ENCODE measurements around the gene EIF5AL1. TPM values are rescaled to one million over a fixed set of nuclear protein-coding genes. Genes with fewer than 3 reads are reported as not detected.
"Not testable (repeated sequence)": the region's sequence is repeated elsewhere in the genome, so short reads cannot be mapped to it uniquely, and the experiment has no call there.

EIF5AL1 gene
- total RNA-seq = 0.27 and 0.44 TPM in 2 replicates
- polyA plus RNA-seq = 1.5 and 1.6 TPM in 2 replicates

- not testable (repeated sequence) for H3K27me3 ChIP-seq; H3K4me1 ChIP-seq (ENCODE audit: insufficient read depth); H3K9me2 ChIP-seq (replicated peaks; ENCODE audit: insufficient read depth); H3K27ac ChIP-seq; H3K4me3 ChIP-seq; H3K79me2 ChIP-seq; H2AFZ ChIP-seq; H3K9me3 ChIP-seq (ENCODE audit: low read depth); DNase-seq (ENCODE audit: low spot score); H4K20me1 ChIP-seq (ENCODE audit: insufficient read depth, poor library complexity, severe bottlenecking); H3K4me2 ChIP-seq; H3K36me3 ChIP-seq (replicated peaks; ENCODE audit: insufficient read depth, low read depth)
- 64% methylated on average over 9 of the region's 17 CpGs for WGBS (ENCODE audit: low lambda C conversion rate, missing lambda C conversion rate)
These were observed at the start of gene EIF5AL1 for GRCh38 chr10:79511891-79512583. EIF5AL1 (plus strand) TSS chr10:79512533; CDS start chr10:79512650, 117 bp downstream.

DNA sequence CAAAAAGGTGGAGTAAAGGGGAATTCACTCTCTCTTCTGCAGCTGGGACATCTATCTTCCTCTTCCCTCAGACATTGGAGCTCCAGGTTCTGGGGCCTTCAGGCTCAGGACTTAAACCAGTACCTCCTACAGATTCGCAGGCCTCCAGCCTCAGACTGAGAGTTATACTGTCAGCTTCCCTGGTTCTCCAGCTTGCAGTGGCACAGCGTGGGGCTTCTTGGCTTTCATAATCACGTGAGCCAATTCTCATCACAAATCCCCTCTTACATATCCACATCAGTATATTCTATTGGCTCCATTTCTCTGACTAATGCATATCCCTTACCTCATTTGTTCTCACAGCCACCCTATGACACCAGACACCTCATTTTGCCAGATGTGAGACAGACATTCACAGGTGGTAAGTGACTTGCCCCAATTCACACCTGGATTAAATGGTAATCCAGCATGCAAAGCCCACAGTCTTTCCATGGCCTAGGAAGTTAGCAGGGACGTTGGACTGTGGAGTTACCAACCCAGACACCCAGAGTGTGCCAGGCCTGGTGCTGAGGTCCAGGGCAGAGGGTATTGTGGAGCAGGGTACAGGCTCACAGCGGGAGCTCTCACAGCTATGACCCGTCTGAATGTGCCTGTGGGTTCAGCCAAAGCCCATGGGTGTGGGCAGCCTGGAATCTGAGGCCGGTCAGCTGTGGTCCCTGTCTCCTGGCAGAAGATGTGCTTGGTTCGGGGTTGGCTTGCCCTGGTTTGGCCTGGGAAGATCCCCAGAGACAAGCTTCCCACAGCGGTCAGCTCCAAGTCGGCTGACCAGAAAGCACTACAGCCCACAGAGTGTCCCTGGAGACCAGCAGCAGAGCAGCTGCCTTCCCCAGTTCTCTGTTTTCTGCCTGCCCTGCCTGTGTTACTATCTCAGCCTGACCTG, 48.5 kb upstream of the EIF5AL1 start:
- Histone ChIP-seq H3K9me2 (replicated peaks; ENCODE audit: insufficient read depth) (no peaks in the 10 kb centered on the region), H3K4me1 (ENCODE audit: insufficient read depth) (no peaks in the 10 kb centered on the region), H3K9me3 (ENCODE audit: low read depth) (no peaks in the 10 kb centered on the region), H2AFZ (no peak overlapping the region), H4K20me1 (ENCODE audit: insufficient read depth, poor library complexity, severe bottlenecking) (no peaks in the 10 kb centered on the region), H3K27me3 (no peaks in the 10 kb centered on the region), H3K4me2 (no peak overlapping the region), H3K27ac (no peak overlapping the region), H3K36me3 (replicated peaks; ENCODE audit: insufficient read depth, low read depth) (no peaks in the 10 kb centered on the region), H3K4me3 (no peak overlapping the region), H3K79me2 (no peaks in the 10 kb centered on the region)
- 90% methylated on average over 10 of the region's 10 CpGs for WGBS (ENCODE audit: low lambda C conversion rate, missing lambda C conversion rate)
- TF ChIP-seq EZH2 (IDR thresholded peaks at IDR 0.05; ENCODE audit: borderline replicate concordance) (no peak), EZH2phosphoT487 (IDR thresholded peaks at IDR 0.05; ENCODE audit: low read depth, severe bottlenecking, unreplicated experiment) (no peak)
- TF ChIP-seq, protein P1, sequence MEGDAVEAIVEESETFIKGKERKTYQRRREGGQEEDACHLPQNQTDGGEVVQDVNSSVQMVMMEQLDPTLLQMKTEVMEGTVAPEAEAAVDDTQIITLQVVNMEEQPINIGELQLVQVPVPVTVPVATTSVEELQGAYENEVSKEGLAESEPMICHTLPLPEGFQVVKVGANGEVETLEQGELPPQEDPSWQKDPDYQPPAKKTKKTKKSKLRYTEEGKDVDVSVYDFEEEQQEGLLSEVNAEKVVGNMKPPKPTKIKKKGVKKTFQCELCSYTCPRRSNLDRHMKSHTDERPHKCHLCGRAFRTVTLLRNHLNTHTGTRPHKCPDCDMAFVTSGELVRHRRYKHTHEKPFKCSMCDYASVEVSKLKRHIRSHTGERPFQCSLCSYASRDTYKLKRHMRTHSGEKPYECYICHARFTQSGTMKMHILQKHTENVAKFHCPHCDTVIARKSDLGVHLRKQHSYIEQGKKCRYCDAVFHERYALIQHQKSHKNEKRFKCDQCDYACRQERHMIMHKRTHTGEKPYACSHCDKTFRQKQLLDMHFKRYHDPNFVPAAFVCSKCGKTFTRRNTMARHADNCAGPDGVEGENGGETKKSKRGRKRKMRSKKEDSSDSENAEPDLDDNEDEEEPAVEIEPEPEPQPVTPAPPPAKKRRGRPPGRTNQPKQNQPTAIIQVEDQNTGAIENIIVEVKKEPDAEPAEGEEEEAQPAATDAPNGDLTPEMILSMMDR (IDR thresholded peaks at IDR 0.05; ENCODE audit: poor library complexity) = no peak
- DNase-seq (ENCODE audit: low spot score) = no peak

- no peak for DNase-seq (ENCODE audit: low spot score)
- Histone ChIP-seq H3K27me3 (no peaks in the 10 kb centered on the region), H3K36me3 (replicated peaks; ENCODE audit: insufficient read depth, low read depth) (no peaks in the 10 kb centered on the region)
These were observed 47.0 kb upstream of the EIF5AL1 start for GRCh38 chr10:79465341-79465740.

More at GRCh38 chr10:79465341-79465740, 47.0 kb upstream of the EIF5AL1 start:
- Histone ChIP-seq H2AFZ (no peak overlapping the region), H4K20me1 (ENCODE audit: insufficient read depth, poor library complexity, severe bottlenecking) (no peaks in the 10 kb centered on the region), H3K27ac (no peak overlapping the region), H3K9me2 (replicated peaks; ENCODE audit: insufficient read depth) (no peaks in the 10 kb centered on the region), H3K4me2 (no peak overlapping the region), H3K4me3 (no peak overlapping the region), H3K4me1 (ENCODE audit: insufficient read depth) (no peaks in the 10 kb centered on the region), H3K9me3 (ENCODE audit: low read depth) (no peaks in the 10 kb centered on the region), H3K79me2 (no peaks in the 10 kb centered on the region)
- WGBS (ENCODE audit: low lambda C conversion rate, missing lambda C conversion rate) = 94% methylated on average over 3 of the region's 3 CpGs
- TF ChIP-seq, protein P1 (IDR thresholded peaks at IDR 0.05; ENCODE audit: poor library complexity) = no peak
- TF ChIP-seq EZH2 (IDR thresholded peaks at IDR 0.05; ENCODE audit: borderline replicate concordance) = no peak
- TF ChIP-seq EZH2phosphoT487 (IDR thresholded peaks at IDR 0.05; ENCODE audit: low read depth, severe bottlenecking, unreplicated experiment) = no peak

All from hepatocyte (in vitro differentiated cells).